ENCODE measurements around the gene VHLL.

DNA sequence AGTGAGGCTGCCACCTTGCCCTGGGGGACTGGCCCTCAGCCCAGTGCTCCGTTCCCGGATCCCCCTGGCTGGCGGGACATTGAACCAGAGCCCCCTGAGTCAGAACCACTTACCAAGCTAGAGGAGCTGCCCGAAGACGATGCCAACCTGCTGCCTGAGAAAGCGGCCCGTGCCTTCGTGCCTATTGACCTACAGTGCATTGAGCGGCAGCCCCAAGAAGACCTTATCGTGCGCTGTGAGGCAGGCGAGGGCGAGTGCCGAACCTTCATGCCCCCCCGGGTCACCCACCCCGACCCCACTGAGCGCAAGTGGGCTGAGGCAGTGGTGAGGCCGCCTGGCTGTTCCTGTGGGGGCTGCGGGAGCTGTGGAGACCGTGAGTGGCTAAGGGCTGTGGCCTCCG, 13.7 kb downstream of the VHLL start:
- TF ChIP-seq, protein P1, sequence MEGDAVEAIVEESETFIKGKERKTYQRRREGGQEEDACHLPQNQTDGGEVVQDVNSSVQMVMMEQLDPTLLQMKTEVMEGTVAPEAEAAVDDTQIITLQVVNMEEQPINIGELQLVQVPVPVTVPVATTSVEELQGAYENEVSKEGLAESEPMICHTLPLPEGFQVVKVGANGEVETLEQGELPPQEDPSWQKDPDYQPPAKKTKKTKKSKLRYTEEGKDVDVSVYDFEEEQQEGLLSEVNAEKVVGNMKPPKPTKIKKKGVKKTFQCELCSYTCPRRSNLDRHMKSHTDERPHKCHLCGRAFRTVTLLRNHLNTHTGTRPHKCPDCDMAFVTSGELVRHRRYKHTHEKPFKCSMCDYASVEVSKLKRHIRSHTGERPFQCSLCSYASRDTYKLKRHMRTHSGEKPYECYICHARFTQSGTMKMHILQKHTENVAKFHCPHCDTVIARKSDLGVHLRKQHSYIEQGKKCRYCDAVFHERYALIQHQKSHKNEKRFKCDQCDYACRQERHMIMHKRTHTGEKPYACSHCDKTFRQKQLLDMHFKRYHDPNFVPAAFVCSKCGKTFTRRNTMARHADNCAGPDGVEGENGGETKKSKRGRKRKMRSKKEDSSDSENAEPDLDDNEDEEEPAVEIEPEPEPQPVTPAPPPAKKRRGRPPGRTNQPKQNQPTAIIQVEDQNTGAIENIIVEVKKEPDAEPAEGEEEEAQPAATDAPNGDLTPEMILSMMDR (IDR thresholded peaks at IDR 0.05 in 8 of 11, conservative IDR thresholded peaks at IDR 0.05 in 3 of 11): no peak
- TF ChIP-seq POLR2A (IDR thresholded peaks at IDR 0.05) (no peak), POLR2AphosphoS5 (IDR thresholded peaks at IDR 0.05) (no peak)
